ENCODE data around the gene IL32.

The IL32 gene
- 84.4 to 147 reads per million in 2 experiments for total RNA-seq

GRCh38 chr16:3065069-3065741 is at the start of gene IL32:
IL32 (plus strand) TSS chr16:3065640; CDS start chr16:3065812, 172 bp downstream.
- peak; percentile 49 for DNase-seq (ENCODE audit: low read depth)

GRCh38 chr16:3015865-3016521 is 49.4 kb upstream of the IL32 start:
- no peak for DNase-seq (ENCODE audit: low read depth)

GRCh38 chr16:3017344-3017743 is 48.1 kb upstream of the IL32 start:
- no peak for DNase-seq (ENCODE audit: low read depth)

GRCh38 chr16:3017794-3018506 is 47.5 kb upstream of the IL32 start, which contains the start of gene CLDN6:
CLDN6 (minus strand) TSS chr16:3018183; CDS start chr16:3016021, 2,162 bp downstream.
- no peak for DNase-seq (ENCODE audit: low read depth)

GRCh38 chr16:3019594-3020246 is 45.7 kb upstream of the IL32 start:
- DNase-seq (ENCODE audit: low read depth) = no peak

GRCh38 chr16:3020247-3020603 is 45.2 kb upstream of the IL32 start, which contains the start of gene TNFRSF12A:
TNFRSF12A (plus strand) TSS chr16:3020368; CDS start chr16:3020398, 30 bp downstream.
- DNase-seq (ENCODE audit: low read depth) = peak; percentile 44

GRCh38 chr16:3020604-3021448 is 44.6 kb upstream of the IL32 start:
- peak; percentile 67 for DNase-seq (ENCODE audit: low read depth)

GRCh38 chr16:3021449-3022207 is 43.8 kb upstream of the IL32 start:
- DNase-seq (ENCODE audit: low read depth) = peak; percentile 75

GRCh38 chr16:3022208-3022683 is 43.2 kb upstream of the IL32 start:
- peak; percentile 72 for DNase-seq (ENCODE audit: low read depth)

GRCh38 chr16:3022684-3023414 is 42.6 kb upstream of the IL32 start:
- DNase-seq (ENCODE audit: low read depth) = no peak

- DNase-seq (ENCODE audit: low read depth) = no peak
These were observed 42.1 kb upstream of the IL32 start for GRCh38 chr16:3023415-3023668.

GRCh38 chr16:3023669-3024478 is 41.6 kb upstream of the IL32 start, which contains the start of the genes HCFC1R1 and THOC6:
HCFC1R1 (minus strand) TSS chr16:3023942; CDS start chr16:3023941, 1 bp downstream.
THOC6 (plus strand) TSS chr16:3024035; CDS start chr16:3024327, 292 bp downstream.
- DNase-seq (ENCODE audit: low read depth) = peak; percentile 94

GRCh38 chr16:3025032-3026002 is 40.1 kb upstream of the IL32 start:
- no peak for DNase-seq (ENCODE audit: low read depth)

- DNase-seq (ENCODE audit: low read depth) = no peak
These were observed 39.4 kb upstream of the IL32 start for GRCh38 chr16:3026003-3026378.

- DNase-seq (ENCODE audit: low read depth) = no peak
These were observed 38.6 kb upstream of the IL32 start for GRCh38 chr16:3026609-3027488.

GRCh38 chr16:3027489-3027795 is 38.0 kb upstream of the IL32 start:
- DNase-seq (ENCODE audit: low read depth) = no peak
